ENCODE data around the gene ANKRD23.

DNA sequence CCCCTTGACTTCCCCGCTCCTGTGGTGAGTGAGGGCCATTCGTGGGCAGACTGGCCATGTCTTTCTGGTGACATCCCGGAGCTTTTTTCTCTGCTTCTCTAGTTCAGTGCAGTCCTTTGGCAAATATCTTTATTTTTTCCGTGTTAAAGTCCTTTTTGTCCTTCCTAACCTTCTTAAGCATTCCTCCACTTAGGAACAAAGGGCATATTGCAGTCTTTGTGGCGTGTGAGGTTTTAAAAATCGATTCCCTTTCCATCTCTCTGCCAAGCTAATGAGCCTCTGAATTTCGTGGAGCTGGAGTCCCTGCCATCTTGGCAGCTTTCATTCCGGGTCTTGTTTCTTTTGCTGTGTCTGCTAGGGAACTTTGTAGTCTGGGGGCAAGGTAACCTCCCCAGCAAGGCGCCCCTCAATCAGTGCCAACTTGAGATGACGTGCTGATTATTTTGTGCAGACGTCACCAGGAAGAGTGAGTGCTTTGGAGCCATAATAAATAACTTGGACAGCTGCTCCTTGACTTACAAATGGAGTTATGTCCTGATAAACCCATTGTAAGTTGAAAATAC is 22.6 kb downstream of the ANKRD23 start:
- TF ChIP-seq EZH2 (optimal IDR thresholded peaks at IDR 0.05; ENCODE audit: low read depth, low read length) = no peak
- TF ChIP-seq CTCF (IDR thresholded peaks at IDR 0.05; ENCODE audit: low read length) = no peak
